NCI-H146 (cell line): ENCODE results near the gene MADCAM1.

ENCODE experiments used
- DNase-seq: peaks from one replicate; lab custom pipeline; 2025; lab: John Stamatoyannopoulos, UW

Gene MADCAM1

DNA sequence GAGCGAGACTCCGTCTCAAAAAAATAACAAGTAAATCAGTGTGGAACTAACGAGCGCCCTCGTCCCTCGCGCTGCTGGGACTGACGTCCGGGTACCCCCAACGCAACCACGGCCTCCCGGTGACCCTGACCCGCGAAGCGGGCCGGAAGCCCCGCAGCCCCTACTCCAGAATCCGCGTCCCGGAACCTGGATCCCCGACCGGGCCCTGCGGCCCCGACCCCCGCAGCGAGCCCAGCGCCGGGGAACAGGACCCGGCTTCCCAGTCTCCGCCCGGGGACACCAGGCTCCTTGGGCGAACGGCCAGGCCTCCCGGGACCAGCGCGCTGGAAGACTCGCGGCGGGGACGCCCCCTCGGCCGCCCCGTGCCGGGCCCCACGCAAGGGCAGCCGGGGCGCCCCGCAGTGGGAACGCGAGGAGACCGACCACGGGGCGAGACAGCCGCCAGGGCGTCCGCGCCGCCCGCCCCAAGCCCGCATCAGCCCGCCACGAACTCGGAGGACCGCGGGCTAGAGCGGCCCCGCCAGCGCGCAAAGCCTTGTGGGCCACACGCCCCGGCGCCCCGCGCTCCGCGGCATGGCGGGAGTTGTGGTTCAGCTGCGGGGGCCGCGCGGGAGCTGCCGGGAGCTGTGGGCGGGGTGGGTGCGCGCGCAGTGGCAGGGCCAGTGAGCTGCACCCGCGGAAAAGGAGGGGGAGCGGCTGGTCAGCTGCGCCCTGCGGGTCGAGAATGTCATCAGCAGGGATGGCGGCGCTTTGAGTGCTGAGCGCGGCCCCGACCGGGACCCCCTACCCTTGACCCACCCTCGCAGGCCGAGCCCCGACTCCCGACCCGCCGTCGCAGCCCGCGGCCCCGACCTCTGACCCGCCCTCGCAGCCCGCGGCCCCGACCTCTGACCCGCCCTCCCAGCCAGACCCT is 7.5 kb upstream of the MADCAM1 start:
- DNase-seq = peak; percentile 91

DNA sequence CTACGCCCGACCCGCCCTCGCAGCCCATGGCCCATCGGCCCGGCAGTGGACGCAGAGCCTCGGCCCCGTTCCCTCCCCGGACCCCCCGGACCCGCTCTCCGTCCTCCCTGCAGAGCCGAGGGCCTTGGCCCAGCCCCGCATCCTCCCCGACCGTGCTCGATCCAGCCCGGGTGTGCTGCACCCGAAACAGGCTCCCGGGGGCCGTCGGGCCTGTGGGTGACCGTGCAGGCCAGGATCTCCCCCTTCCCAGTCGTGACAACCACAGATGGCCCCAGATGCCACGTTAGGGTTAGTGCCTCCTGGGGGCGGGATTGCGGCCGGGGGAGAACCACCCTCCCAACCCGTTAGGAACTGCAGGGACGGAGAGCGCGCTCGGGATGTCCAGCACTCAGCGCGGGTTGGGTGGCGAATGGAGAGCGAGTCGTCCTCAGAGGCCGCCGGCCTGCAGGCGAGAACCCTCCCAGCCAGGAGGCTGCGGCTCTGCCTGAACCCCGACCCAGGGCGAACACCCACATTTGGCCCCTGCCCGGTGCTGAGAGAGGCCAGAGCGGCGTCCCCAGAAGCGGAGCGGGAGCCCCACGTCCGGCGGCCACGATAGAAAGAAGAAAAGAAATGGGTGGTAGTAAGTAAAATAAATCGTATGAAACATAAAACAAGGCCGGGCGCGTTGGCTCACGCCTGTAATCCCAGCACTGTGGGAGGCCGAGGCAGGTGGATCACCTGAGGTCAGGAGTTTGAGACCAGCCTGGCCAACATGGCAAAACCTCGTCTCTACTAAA is 6.7 kb upstream of the MADCAM1 start:
- peak; percentile 26 for DNase-seq

DNA sequence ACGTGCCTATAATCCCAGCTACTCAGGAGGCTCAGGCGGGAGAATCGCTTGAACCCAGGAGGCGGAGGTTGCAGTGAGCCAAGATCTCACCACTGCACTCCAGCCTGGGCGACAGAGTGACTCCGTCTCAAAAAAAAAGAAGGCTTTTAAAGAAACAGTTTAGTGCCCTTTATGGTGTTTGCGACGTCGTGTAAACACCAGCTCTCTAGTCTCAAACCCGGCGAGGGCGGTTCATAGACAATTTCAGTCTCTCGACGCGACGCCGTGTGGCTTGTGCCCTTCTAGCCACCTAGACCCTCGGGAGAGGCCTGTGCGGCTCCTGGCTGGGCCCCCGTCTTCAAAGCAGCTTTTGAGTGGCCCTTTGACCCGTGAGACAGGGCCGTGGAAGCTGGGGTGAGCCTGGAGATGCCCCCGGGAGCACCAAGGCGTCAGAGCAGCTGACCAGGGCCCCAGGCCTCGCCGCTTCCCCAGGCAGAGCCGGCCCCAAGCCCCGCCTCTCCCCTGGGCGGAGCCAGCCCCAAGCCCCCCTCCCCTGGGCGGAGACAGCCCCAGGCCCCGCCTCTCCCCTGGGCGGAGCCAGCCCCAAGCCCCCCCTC is 5.0 kb upstream of the MADCAM1 start:
- DNase-seq = no peak

DNA sequence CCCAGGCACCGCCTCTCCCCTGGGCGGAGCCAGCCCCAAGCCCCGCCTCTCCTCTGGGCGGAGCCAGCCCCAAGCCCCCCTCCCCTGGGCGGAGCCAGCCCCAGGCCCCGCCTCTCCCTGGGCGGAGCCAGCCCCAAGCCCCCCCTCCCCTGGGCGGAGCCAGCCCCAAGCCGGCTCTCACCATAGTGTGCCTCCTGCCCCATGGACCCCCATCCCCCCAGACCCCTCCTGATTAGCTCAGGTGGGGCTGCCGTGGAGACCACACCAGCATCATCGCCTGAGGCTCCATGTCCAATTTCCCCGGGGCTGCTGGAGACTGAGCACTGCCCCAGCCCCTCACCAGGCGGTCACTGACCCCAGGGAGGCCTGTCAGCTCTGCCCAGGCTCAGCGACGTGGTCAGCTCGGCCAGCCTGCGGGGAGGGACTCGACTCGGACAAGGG is 4.2 kb upstream of the MADCAM1 start:
- DNase-seq = no peak

DNA sequence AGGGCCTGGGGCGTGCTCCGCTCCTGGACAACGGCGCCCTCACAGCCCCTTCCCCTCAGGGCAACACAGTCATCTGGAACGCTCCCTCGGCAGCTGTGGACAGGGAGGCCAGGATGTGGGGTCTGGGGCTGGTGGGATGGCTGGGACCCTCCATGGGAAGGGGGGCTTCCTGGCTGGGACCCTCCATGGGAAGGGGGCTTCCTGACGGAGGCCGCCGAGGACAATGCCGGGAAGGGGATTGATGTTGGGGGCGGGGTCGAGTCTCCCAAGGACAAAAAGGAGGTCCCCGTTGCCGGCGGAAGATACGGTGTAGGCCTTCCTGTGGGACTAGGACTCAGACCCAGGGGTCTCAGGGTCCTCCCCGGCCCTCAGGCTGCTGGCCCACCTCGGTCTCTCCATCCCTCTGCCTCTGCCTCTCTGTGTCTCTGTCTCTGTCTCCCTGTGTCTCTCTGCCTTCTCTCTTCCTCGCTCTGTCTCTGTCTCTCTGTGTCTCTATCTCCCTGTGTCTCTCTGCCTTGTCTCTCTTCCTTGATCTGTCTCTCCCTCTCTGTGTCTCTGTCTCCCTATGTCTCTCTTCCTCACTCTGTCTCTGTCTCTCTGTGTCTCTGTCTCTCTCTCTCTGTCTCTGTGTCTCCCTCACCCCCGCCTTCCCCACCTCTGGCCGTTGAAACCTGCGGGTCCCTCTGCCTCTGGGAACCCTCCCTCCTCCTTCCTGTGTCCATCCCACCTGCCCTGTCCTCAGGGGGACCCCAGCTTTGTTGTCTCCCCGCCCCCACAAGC is 2.7 kb upstream of the MADCAM1 start:
- no peak for DNase-seq

DNA sequence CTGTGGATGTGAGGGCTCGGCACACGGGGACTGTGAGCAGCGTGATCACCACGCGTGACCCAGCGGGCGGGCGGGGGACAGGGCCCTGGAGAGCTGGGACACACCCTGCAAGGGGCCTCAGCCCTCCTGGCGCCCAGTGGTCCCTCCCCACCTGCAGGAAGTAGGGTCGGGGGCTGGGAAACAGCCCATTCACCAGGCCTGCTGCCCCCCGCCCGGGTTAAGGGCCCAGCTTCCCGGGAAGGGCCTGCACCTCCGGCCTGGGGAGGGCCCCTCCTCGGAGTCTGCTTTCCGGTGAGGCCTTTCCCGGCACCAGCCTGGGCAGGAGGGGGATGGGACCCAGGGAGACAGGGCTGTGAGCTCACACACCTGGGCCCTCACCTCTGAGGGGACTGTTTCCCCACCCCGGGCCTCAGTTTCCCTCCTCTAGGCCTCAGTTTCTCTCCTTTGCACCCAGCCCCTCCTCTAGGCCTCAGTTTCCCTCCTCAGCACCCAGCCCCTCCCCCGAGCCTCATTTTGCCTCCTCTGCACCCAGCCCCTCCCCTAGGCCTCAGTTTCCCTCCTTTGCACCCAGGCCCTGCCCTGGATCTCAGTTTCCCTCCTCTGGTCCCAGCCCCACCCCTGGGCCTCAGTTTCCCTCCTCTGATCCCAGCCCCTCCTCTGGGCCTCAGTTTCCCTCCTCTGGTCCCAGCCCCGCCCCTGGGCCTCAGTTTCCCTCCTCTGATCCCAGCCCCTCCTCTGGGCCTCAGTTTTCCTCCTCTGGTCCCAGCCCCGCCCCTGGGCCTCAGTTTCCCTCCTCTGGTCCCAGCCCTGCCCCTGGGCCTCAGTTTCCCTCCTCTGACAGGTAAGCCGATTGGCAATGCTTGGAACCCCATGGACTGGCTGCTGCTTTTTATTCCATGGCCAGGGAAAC is 1.9 kb upstream of the MADCAM1 start:
- no peak for DNase-seq

DNA sequence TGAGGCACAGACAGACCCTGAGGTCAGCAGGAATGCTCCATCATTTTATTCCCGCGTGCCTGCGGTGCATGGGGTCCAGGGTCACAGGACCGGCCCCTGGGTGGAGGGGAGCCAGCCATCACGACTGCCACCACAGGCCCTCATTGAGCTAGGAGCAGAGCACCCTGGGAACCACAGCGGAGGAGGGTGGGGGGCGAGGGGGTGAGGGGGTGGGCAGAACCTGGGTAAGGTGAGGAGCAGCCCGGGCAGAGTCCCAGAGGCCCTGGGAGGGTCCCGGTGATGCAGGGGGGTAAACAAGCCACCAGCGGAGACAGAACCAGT is 1.2 kb upstream of the MADCAM1 start:
- no peak for DNase-seq

DNA sequence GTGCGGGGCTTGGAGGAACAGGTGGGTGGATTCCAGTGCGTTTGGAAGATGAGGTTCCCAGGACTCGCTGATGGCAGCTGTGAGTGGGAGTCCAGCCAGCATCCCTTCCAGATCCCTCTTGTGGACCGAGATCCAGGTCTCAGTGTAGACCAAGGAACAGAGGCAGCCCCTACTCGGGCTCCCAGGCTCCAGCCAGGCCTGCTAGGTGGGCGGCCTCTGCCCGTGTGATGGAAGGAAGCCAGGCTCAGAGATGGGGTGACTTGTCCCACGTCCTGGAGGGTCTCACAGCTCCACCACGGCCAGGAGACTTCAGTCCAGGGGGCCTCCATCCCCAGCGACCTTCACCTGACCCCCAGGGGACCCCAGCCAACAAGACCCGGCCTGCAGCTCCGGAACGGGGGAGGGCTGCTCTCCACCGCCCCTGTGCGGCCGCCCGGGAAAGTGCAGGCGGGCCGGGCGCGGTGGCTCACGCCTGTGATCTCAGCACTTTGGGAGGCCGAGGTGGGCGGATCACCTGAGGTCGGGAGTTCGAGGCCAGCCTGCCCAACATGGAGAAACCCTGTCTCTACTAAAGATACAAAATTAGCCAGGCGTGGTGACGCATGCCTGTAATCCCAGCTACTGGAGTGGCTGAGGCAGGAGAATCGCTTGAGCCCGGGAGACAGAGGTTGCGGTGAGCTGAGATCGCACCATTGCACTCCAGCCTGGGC is 729 bp upstream of the MADCAM1 start:
- DNase-seq = no peak

DNA sequence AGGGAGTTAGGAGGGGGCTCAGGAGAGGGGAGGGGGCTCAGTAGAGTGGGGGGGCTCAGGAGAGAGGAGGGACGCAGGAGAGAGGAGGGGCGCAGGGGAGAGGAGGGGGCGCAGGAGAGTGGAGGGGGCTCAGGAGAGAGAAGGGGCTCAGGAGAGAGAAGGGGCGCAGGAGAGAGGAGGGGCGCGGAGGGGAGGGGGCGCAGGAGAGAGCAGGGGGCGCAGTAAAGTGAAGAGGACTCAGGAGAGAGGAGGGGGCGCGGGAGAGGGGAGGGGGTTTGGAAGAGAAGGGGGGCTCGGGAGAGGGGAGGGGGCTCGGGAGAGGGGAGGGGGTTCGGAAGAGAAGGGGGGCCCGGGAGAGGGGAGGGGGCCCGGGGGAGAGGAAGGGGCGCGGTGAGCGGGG is 700 bp downstream of the MADCAM1 start:
- no peak for DNase-seq

DNA sequence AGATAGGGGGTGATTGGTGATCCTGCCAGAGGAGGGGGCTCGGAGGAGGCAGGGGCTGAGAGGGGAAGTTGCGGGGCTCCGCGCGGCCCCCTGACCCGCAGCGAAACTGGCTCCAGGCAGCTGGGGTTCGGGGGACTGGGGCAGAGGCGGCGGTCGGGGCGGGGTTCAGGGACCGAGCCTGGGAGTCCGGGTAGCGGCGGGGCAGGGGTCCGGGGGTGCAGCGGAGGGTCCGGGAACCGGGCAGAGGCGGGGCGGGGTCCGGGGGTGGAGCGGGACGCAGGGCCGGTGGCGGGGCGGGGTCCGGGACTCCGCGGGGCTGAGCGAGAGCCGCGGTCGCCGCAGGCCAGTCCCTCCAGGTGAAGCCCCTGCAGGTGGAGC is 1.2 kb downstream of the MADCAM1 start:
- no peak for DNase-seq

DNA sequence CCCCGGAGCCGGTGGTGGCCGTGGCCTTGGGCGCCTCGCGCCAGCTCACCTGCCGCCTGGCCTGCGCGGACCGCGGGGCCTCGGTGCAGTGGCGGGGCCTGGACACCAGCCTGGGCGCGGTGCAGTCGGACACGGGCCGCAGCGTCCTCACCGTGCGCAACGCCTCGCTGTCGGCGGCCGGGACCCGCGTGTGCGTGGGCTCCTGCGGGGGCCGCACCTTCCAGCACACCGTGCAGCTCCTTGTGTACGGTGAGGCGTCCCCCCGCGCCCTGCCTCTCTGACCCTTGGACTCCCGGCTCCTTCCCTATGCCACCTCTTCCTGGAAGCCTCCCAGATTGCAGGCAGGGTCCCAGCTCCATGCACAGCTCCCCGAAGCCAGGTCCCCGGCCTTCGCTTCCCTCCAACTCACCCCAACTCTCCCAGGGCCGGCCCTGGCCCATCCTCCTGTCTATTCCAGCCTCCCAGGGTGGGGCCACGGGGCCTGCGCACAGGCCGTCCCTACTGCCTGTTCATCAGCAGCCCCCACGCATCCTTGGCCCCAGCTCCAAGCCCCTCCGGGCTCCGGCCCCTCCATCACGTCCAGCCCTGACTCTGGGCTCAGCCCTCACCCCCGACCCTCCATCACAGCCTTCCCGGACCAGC is 1.7 kb downstream of the MADCAM1 start:
- DNase-seq = no peak

DNA sequence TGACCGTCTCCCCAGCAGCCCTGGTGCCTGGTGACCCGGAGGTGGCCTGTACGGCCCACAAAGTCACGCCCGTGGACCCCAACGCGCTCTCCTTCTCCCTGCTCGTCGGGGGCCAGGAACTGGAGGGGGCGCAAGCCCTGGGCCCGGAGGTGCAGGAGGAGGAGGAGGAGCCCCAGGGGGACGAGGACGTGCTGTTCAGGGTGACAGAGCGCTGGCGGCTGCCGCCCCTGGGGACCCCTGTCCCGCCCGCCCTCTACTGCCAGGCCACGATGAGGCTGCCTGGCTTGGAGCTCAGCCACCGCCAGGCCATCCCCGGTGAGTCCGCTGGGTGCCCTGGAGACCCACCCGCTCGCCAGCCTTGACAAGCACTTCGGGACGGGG is 2.2 kb downstream of the MADCAM1 start:
- no peak for DNase-seq

DNA sequence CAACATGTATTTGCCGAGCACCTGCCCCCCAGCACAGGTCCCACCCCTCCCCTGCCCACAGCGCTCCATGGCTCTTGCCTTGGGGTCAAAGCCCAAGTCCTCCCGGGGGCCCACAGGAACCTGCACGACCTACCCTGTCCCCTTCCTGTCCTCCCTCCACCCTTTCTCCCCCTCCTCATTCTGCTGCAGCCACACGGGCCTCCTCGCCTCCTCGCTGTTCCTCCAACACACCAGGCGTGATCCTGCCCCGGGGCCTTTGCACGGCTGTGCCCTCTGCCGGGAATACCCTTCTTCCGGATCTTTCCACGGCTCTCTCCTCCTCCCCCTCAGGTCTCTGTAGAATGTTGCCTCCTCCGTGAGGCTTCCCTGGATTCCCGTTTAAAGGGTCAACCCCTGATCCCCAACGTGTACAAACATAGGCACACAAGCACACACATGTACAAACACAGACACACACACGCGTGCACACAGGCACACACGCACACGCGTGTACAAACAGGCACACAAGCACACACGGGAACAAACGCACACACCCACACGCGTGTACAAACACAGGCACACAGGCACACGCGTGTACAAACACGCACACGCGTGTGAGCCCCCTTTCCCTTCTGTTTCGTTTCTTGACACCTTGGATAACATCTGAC is 2.8 kb downstream of the MADCAM1 start:
- no peak for DNase-seq

DNA sequence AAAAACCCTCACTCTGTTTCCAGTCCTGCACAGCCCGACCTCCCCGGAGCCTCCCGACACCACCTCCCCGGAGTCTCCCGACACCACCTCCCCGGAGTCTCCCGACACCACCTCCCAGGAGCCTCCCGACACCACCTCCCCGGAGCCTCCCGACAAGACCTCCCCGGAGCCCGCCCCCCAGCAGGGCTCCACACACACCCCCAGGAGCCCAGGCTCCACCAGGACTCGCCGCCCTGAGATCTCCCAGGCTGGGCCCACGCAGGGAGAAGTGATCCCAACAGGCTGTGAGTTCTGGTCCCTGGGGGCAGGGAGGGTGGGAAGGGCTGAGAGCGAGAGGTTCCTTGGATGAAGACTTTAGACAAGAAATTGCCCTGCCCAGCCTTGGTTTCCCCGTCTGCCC is 5.4 kb downstream of the MADCAM1 start:
- no peak for DNase-seq

DNA sequence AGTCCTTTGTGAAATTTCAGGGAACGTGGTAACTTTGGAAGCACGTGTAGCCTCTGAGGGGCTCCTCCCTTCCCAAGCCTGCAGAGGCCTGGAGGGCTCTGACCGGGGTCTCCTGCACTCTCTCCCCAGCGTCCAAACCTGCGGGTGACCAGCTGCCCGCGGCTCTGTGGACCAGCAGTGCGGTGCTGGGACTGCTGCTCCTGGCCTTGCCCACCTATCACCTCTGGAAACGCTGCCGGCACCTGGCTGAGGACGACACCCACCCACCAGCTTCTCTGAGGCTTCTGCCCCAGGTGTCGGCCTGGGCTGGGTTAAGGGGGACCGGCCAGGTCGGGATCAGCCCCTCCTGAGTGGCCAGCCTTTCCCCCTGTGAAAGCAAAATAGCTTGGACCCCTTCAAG is 8.3 kb downstream of the MADCAM1 start:
- DNase-seq = no peak

DNA sequence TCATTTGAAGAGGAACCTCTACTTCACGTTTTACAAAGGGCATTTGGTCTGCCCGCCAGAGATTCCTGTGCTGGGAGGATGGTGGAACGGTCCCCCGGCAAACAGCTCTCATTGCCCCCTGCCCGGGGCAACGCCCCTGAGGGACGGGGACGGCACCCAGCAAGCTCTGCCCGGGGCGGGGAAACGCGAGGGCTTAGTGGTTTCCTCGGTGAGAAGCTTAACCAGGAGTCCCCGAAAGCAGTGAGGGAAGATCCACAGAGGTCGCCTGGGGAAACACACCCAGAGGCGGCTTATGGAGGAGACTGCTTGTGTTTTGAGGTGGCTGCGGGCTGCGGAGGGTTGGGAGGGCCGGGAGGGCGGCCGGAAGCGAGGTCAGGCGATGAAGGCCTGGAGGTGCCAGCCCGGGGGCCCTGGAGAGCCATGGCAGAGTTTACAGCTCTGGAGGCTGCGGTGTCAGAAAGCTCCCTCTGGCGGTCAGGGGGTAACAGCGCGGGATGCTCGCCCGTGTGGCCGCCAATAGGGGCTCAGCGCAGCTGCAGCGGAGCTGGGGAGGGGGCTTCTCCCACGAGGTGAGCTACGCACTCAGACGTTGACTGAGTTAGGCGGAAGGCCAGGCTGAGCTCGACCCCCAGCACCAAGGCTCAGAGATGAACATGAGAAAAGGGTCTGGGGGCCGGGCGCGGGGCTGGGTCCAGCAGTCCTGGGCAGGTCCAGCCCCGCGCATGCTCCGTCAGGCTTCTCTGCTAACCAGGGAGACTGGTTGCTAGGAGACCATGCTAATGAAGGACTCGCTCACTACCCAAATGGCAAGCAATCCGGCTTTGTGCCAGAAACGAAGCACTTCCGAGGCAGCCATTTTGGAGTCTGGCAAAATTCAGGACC is 10.4 kb downstream of the MADCAM1 start:
- peak; percentile 98 for DNase-seq

DNA sequence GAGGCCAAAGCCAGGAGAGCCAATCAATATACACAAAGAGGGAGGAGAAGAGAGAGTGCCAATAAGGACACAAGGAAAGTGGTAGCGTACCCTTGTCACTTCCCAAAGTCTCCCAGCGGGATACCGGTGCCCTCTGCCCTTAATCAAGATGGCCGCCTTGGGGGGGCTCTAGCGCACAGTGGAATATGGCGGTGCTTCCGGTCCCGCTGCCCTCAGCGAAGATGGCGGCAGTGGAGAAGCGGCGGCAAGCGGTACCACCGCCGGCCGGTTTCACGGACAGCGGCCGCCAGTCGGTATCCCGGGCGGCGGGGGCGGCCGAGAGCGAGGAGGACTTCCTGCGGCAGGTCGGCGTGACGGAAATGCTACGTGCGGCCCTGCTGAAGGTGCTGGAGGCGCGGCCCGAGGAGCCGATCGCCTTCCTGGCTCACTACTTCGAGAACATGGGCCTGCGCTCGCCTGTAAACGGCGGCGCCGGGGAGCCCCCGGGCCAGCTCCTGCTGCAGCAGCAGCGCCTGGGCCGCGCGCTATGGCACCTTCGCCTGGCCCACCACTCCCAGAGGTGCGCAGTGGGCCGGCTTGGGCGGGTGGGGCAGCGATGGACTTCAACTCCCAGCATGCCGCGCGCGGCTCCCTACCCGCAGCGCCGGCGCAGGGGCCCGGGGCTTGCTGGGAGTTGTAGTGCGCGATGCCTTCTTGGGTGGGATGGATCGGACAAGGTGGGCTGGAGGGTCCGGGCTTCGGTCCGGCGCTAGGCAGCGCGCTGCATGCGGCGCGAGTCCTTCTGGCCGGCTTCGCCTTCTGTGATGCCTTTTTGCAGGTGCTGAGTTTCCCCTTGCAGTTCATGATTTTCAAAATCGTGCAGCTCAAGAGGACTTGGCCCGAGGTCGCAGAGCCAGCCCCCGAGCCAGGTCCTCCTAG is 11.3 kb downstream of the MADCAM1 start, which contains the start of gene TPGS1:
TSS of gene TPGS1 (plus strand) at position 212 of the 918 bp plus-strand sequence. CDS start at position 222, 10 bp downstream.
- peak; percentile 67 for DNase-seq
